T-helper 1 cell (primary cell): ENCODE results near the gene TTYH1.
"Not testable (repeated sequence)": the region's sequence is repeated elsewhere in the genome, so short reads cannot be mapped to it uniquely, and the experiment has no call there.

Experiments
- DNase-seq, 5 donors: peaks; one replicate each; pipeline ENCODE4 v3.0.0-alpha.2; 2012 to 2020

TTYH1 gene

DNA sequence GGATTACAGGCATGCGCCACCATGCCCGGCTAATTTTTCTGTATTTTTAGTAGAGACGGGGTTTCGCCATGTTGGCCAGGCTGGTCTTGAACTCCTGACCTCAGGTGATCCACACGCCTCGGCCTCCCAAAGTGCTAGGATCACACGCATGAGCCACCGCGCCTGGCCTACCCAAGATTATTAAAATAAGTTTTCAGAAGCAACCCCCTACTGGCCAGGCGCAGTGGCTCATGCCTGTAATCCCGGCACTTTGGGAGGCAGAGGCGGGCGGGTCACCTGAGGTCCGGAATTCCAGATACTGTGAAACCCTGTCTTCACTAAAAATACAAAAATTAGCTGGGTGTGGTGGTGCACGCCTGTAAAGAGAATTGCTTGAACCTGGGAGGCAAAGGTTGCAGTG is 31.1 kb downstream of the TTYH1 start:
- not testable (repeated sequence) for DNase-seq

DNA sequence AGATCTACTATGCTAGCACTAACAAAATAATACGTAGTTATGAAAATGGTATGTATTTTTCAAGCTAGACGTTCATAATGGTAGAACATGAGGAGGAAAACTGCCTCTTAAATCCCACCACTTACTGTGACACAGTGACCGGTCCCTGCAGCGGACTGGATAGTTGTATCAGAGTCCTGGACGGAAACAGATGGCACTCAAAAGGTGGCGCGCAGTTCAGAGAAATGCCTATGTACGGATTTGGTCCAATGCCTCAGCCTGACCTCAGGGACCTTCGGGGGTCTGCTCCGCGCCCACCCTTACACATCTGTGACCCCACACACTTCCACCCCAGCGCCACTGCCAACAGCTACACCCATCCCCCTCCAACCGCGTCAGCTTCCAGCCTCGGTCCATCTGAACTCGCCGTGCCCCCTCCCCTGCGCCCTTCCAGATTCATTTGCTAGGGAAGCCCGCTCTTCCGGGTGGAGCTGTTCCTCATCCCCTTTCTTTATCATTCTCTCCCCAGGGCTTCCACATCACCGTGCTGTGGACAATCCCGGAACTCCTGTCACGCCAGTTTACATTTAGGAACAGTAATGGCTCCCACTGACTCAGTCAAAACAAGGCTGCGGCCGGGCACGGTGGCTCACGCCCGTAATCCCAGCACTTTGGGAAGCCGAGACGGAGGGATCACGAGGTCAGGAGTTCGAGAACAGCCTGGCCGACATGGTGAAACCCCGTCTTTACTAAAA is 32.9 kb downstream of the TTYH1 start:
- peak in 2 of 5 donors; percentile 25 to 34 for DNase-seq

DNA sequence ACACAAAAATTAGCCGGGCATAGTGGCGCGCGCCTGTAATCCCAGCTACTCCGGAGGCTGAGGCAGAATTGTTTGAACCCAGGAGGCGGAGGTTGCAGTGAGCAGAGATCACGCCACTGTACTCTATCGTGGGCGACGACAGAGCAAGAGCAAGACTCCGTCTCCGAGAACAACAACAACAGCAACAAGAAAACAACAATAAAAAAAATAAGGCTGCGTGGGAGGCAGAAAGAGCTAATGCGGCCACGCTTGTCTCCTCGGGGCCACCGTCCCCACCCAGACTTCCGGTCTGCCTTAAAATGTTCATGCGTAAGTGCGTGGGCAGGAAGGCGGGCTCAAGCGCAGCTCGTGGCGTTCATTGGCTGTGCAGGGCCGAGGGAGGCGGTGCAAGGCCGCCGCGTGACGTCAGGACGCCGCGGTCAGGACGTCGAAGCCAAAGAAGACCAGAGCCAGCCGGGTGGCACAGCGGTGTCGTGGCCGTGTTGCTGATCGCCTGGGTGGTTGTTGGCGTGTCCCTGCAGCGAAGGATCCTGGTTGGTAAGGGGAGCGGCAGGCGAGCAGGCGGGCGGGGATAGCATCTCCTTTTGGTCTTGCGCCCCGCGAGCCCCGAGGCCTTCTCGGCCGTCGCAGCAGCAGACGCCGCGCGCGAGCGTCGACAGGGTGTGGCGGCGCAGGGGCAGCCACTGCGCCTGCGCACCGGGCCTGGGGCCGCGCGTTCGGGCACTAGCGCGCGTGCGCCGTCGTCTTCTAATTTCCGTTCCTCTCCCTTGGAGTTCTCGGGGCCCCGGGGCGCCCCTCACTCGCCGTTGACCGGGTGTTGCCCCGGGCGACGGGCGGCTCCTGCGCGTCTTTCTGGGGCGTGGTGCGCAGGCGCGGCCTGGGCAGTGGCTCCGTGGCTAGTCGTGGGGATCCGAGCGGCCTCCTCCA is 33.8 kb downstream of the TTYH1 start, which contains the start of gene LENG8:
LENG8 (plus strand) TSS at position 426 of the 927 bp plus-strand sequence. CDS start 2,146 bp downstream, outside the sequence.
- peak; percentile 95 to 99 (median 96) for DNase-seq

DNA sequence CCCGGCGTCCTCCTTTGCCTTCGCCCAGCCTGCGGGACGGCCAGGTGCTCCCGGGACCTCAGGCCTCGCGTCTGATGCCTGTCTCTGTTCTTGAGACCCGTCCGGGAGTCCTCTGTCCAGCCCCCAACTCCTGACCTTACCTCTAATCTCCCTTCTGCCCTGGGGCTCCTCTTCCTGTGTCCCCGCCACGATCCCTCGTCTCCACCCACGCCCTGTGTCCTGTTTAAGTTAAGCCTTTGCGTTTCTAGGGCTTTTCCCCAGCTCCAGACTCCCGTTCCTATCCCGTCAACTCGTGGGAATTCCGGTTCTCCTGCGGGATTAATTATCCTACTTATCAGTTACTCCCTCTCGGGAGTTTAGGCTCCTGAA is 34.4 kb downstream of the TTYH1 start:
- no peak for DNase-seq

DNA sequence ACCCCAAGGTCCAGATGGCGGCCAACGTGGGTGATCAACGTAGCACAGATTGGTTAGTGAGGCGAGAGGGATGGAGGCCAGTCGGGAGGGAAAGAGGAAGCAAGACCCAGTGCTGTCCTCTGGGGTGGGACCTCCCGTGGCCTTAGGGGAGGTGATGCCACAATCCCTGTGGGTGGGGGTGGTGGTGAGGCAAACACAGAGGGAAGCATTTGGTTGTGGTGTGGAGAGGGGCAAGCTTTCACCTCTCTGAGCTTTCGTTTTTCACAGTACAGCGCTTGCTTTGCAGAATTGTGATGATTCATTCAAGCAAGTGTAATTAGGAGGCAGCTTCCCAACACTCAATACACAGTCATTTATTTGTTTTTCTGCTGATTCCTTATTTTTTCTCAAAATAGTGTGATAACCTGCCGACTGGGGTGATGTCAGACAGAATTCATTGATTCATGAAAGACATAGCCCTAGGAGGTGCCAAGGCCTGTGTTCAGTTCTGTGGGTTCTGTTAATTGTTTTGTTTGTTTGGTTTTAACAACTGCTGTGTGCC is 36.1 kb downstream of the TTYH1 start:
- no peak for DNase-seq

DNA sequence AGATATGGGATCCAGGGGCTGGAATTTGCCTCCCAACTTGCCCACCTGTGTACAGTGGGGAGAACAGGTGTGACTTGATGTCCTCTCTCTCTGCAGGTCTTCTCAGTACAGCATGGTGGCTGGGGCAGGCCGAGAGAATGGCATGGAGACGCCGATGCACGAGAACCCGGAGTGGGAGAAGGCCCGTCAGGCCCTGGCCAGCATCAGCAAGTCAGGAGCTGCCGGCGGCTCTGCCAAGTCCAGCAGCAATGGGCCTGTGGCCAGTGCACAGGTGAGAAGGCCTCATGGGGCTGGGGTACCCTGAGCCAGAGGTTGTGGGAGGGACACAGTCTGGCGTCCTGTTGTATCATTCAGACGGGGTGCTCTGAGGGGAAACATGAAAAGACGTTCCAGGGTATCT is 36.7 kb downstream of the TTYH1 start:
- DNase-seq, result no peak

DNA sequence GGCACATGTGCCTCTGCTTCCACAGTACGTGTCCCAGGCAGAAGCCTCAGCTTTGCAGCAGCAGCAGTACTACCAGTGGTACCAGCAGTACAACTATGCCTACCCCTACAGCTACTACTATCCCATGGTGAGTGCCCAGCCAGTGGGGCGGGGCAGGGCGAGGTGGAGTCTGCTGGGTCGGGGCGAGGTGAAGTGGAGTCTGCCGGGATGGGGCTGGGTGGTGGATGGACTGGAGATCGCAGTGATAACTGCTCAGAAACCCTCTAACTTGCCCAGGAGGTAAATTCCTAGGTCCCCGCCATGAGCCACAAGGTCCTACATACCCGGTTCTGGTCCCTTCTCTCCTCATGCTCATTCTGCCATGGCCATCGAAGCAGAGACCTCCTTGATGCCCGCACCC is 37.4 kb downstream of the TTYH1 start:
- no peak for DNase-seq

DNA sequence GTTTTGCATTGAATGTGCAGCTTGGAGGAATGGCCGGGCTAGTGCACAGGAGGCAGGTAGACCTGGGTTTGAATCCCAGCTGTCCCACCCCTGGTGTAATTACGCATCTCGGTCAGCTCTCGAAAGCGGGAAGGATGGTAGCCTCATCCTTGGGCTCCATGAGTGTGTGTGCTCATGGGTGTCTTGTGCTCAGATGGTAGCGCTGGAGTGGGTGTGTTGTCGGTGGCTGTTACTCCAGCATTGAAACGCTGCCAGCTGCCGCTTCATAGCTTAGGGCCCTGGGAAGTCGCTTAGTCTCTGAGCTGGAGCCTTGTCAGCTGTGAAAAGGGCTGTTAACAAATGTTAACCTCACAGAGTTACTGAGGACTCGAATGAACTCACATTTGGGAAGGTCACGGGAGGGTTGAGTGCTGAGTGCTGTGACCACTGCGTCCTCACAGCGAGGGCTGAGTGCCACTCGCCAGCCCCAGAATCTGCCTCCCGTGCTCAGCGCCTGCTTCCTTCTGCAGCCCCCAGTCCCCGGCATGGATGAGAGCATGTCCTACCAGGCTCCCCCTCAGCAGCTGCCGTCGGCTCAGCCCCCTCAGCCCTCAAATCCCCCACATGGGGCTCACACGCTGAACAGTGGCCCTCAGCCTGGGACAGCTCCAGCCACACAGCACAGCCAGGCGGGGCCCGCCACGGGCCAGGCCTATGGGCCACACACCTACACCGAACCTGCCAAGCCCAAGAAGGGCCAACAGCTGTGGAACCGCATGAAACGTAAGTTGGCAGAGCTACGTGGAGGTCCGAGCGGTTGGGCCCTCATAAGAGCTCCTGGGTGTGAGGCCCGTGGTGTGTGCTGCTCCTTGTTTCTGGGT is 38.9 kb downstream of the TTYH1 start:
- DNase-seq, result no peak

DNA sequence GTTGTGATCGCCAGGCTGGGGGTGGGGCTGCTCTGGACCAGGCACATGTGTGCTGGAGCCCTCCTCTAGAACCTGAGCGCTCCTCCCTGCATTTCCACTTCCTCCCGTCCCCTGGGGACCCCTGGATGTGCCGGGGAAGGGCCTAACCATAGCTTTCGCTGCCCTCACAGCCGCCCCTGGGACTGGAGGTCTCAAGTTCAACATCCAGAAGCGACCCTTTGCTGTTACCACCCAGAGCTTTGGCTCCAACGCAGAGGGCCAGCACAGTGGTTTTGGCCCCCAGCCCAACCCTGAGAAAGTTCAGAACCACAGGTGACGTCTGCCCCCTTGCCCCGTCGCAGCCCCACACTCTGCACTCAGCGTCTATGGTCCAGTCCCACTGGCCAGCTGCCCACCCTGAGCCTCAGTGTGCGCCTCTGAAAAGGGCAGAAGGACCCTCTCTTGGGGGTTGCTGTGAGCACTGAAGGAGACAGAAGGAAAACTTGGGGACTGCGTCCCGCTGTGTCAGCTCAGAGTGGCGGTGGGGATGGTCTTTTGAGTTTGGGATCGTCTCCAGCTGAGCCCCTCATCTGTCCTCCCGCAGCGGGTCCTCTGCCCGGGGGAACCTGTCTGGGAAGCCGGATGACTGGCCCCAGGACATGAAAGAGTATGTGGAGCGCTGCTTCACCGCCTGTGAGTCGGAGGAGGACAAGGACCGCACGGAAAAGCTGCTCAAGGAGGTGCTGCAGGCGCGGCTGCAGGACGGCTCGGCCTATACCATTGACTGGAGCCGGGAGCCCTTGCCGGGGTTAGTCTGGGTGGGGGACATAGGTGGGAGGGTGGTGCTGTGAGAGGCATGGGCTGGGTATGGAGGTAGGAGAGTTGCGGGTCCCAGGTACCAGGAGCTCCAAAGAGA is 39.8 kb downstream of the TTYH1 start:
- no peak for DNase-seq

DNA sequence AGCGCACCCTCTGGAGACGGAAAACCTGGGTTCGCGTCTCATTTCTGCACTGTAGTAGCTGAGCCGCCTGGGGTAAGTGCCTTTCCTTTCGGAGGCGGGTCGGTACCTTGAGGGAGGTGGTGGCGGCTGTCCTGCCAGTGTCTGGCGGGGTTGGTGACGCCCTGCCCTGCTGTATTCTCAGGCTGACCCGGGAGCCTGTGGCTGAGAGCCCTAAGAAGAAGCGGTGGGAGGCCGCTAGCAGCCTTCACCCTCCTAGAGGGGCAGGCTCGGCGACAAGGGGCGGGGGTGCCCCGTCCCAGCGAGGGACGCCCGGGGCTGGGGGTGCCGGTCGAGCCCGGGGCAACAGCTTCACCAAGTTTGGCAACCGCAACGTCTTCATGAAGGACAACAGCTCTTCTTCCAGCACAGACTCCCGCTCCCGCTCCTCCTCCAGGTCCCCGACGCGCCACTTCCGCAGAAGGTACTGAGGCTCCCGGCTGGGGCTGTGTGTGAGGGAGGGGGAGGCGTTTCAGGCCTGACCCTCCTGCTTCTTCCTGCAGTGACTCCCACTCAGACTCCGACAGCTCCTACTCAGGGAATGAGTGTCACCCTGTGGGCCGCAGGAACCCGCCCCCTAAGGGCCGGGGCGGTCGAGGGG is 40.6 kb downstream of the TTYH1 start:
- no peak for DNase-seq

DNA sequence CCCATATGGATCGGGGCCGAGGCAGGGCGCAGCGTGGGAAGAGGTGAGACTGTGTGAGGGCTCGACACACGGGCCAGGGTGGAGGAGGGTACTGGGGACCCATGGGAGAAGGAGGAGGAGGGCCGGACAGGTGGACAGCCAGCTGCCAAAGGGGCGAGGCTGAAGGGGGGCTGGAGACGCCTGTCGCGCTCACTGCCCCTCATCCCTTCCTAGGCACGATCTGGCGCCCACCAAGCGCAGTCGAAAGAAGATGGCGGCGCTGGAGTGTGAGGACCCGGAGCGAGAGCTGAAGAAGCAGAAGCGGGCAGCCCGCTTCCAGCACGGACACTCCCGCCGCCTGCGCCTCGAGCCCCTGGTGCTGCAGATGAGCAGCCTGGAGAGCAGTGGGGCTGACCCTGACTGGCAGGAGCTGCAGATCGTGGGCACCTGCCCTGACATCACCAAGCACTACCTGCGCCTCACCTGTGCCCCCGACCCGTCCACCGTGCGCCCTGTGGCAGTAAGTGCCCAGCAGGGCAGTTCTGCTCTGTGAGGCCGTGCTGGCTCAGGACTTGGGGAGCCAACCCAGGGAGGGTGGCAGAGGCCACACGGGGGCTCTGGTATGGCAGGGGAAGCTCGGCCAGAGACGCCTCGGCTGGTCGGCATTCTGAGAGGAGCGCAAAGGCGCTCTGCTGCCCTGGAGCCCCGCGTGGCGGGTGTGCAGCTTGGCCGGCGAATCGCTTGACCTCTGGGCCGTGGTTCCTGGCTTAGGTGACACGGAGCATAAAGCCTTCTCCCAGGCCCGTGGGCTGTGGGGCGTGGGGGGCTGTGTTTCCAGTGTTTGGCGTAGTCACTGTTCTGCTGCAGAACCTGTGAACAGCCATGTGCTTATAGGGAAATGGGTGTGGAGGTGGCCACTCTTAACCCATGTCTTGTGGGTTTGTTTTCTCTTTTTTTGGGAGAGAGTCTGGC is 41.4 kb downstream of the TTYH1 start:
- DNase-seq, result no peak

DNA sequence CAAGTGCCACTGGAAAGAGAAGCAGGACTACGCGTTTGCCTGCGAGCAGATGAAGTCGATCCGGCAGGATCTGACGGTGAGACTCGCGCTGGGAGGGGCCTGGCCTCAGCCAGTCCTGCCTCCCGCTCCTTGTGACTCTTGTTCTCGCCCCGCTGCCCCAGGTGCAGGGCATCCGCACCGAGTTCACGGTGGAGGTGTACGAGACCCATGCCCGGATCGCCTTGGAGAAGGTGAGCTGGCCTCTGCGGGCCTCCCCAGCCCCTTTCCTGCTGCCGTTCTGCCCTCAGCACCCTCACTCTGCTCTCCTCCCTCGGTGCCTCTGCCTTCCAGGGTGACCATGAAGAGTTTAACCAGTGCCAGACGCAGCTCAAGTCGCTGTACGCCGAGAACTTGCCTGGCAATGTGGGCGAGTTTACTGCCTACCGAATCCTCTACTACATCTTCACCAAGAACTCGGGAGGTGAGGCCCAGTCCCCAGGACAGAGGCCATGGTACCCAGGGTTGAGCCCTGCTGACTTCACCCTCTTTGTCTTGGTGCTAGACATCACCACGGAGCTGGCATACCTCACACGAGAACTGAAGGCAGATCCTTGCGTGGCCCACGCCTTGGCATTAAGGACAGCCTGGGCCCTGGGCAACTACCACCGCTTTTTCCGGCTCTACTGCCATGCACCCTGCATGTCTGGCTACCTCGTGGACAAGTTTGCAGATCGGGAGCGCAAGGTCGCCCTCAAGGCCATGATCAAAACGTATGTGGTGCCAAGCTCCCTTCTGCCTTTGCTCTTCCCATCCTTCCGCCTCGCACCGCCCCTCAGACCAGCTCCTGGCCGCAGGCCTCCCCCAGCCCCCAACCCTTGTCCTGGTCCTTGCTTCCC is 42.7 kb downstream of the TTYH1 start:
- no peak for DNase-seq

DNA sequence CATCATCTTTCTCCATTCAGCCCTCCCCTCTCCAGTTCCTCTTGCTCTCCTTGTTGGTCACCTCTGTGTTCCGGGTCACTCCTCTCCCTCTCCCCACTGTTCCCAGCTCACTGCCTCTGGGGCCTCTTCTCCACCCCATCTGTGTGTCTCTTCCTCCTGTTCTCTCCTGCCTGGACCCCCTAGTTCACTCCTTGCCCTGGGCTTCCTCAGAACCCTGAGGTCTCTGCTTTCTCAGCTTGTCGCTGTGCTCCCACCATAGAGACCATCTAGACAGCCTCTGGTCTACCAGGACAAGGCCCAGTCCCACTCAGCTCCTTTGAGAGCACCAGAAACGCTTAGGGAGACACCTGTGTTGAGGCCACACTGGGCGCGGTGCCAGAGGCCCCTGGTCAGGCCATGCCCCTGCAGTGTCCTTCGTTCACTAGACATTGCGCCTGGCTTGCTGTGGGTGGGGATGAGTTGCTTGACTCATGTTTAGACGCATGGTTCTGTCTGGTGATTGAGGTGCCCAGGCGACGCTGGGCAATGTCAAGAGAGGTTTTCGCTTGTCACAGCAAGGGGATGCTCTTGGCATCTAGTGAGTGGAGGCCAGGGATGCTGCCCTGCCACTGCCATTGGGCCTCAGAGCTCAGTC is 43.5 kb downstream of the TTYH1 start:
- no peak for DNase-seq

DNA sequence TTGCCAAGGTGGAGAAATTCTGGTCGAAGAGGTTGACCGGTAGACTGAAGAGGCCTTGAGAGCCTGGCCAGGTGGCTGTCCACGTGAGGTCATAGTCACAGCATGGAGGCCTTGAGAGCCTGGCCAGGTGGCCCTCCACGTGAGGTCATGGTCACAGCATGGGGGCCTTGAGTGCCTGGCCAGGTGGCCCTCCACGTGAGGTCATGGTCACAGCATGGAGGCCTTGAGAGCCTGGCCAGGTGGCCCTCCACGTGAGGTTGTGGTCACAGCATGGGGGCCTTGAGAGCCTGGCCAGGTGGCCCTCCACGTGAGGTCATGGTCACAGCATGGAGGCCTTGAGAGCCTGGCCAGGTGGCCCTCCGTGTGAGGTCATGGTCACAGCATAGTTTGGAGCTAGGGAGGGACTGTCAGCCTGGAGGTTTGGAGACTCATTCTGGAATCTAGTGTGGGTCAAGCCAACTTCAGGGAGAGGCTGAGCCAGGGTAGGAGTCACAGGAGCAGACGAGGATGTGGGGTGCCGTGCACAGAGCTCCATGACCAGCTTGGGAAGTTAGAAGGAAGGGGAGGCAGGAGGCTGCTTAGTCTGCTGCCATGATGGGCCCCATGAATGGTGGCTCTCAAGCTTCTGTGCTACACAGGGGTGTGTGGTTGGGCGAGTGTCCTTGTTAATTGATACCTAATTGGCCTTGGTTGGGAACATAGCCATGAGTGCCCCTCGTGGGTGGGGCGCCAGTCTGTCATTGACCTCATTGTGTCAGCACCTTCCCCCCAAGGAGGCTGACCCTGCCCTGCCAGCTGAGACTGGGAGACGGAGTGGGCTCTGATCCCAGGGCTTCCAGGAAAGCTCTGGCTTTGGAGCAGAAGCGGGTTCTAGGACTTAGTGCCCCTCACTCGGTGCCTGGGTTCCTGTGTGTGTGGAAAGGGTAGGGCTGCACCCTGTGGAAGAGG is 44.3 kb downstream of the TTYH1 start:
- no peak for DNase-seq

DNA sequence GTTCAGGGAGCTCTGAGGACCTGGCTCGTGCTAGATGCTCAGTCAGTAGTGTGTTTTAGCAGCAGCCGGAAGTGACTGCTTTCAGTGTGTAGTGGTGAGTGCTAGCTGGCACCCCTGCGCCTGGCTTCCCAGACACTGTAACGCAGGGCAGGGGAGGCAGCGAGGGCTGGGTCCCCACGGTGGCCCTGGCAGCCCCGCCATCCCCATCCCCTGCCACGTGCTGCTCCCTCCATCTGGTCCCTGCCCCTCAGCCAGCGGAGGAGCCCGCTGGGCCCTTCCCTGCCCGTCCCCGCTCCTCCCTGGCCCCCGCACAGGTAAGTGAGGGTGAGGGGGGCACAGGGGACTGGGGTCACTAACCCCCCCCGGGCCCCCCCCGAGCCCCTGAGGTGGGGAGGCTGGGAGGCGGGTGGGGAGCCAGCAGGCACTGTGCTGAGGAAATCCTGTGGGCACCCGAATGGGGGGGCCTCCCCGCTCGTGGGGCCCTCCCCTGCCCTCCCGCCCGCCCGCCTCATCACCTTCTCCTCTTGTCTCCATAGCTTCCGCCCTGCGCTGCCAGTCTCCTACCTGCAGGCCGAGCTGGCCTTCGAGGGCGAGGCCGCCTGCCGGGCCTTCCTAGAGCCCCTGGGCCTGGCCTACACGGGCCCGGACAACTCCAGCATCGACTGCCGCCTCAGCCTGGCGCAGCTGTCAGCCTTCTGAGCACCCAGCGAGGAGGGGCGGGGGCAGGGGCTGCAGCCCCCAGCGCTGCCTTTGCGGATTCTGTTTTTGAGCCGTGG is 45.2 kb downstream of the TTYH1 start:
- no peak for DNase-seq

DNA sequence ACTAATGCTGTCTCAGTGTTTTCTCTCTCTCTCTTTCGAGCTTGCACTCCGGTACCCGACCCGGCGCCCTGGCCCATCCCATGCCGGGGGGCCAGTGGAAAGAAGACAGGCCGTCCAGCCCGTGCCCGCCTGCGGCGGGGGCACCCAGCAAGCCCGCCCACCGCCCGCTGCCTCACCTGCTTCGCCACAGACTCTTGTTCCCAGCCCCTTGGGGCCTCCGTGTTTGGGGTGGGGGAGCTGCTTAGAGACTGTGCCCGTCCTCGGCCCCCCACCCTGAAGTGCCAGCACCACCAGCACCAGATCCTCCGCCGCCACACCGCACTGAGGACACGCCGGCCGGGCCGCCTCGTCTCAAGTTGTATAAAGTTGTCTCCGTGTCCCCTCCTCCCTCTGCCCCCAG is 45.9 kb downstream of the TTYH1 start:
- DNase-seq, result no peak
